HG03139 (cell line): ENCODE results near the gene PRRT1.

ENCODE experiments used
- ATAC-seq: cut with Tn5 transposase; IDR thresholded peaks from one replicate; pipeline ENCODE4 v1.9.1; 2021; ENCODE audit not compliant: unreplicated experiment

PRRT1 gene

DNA sequence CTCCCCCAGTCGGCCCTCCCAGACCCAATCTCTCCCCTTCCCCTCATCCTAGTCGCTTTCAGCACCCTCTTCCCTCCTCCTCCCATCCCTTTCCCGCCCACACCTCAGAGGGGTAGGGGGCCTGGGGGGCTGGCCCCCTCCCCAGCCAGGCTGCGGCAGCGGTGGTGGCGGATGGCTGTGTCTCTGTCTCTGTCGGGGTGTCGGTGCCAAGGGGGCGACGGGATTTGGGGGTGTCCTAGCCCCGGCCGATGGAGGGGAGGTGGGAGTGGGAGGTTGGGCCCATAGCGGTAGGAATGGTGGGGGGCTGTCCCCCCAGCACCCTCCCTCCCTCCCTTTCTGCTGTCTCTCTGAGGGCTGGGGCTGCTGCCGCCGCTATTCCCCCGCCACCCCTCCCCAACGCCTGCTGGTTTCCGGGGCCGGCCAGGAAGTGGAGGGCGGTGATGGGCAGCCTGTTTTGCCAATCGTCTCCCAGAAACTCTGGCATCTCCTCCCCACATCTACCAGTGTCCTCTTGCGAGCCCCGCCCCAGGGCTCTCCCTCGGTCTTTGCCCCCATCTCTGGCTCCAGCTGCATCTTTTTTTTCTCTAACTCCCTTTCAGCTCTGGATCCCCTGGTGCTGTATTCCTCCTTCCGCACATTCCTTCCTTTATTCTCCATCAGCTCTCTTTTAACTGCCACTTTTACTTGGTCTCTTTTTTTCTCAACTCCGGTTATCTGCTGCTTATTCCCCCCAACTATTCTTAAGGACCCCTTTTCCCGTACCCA is 24.2 kb upstream of the PRRT1 start, which contains the start of gene AGPAT1:
AGPAT1 (minus strand) TSS at position 374 of the 765 bp plus-strand sequence. CDS start 4,588 bp downstream, outside the sequence.
- ATAC-seq = peak; percentile 39

DNA sequence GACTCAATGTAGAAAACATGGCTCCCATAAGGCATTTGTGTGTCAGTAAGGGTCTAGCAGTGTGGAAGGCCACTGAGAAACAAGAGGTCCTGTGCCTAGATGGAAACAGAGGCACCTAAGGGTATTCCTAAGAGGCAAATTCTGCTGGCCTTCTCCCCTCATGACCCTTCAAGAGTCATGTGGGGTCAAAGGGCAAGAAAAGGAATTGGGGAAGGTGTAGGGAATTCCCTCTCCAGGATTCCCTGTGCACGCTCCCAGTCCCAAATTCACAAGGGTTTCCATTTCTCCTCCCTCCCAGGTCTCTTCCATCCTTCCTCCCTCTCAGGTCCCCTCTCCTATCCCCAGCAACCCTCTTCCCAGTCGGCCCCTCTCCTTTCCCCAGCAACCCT is 23.6 kb upstream of the PRRT1 start:
- no peak for ATAC-seq

DNA sequence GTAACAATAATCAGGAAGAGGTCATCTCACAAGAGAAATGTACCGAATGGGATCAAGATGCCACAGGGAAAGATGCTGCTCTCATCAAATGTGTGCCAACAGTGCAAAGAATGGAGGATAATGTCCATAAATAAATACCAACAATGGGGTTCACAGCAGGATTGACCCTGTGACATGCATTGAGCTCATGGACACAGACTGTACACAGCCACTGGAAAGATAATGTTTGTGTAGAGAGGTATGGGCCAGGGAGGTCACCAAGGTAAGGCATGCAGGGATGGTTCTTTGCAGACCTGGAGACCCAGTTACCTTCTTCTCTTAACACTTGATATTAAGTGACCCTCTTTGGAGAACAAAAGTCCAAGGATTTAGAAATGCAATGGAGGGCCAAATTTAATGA is 22.7 kb upstream of the PRRT1 start:
- ATAC-seq = no peak

DNA sequence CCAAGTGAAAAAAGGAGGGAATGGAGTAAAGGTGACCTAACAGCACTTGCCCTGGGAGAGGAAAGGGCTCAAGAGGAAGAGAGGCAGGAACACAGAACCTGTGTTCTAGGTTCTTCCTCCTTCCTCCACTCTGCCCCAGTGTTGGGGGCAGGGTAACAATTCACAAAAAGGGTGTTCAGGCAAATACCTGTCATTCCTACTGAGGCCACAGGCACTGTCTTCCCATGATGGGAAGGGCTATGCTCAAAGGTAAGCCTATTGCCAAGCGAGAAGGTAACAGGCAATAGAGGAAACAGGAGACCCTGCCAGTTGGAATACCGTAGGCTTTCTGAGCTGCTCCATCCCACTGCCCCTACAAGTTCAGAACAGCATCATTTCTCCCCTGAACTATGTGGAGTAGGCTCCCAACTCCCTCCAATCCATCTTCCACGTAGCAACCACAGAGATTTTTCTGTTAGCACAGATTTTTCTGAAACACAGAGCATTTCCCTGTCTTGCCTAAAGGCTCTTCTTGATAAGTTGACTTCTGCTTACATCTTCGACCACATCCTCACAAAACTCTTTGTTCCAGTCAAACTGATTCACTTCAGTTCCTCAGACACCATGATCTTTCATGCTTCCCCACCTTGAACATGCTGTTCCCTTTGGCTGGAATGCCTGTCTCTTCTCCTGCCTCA is 21.4 kb upstream of the PRRT1 start:
- ATAC-seq = no peak

DNA sequence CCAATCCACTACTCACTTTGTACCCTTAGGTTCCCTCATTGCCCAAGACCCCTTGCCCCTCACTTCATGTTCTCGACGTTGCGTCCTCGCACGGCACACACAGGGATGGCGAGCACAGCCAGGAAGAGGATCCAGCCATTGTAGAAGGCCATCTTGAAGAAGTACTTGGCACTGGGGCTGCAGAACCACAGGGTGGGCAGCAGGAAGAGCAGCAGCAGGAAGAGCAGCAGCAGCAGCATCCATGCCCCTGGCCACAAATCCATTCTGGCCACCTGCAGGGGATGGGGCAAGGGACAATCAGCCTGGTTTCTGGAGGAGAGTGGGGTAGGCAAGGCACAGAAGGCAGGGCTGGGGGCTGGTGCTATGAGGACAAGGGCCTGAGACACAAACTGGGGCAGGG is 19.5 kb upstream of the PRRT1 start:
- no peak for ATAC-seq

DNA sequence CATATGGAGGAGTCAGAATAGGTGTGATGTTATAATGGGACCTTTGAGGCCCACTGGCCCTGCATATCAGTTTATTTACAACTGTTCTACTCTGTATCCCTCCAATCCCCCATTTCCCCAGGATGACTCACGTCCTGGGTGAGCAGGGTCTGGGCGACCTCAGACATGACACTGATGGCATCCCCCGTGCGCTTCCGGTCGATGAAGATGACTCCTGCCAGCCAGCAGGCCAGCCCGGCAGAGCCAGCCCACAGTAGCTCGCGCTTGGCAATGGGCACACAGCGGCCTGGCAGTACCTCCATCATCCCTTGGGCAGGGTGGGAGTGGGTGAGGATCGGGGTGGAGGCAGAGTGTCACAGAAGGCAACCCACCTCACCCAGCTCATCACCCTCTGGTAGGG is 18.6 kb upstream of the PRRT1 start:
- no peak for ATAC-seq

DNA sequence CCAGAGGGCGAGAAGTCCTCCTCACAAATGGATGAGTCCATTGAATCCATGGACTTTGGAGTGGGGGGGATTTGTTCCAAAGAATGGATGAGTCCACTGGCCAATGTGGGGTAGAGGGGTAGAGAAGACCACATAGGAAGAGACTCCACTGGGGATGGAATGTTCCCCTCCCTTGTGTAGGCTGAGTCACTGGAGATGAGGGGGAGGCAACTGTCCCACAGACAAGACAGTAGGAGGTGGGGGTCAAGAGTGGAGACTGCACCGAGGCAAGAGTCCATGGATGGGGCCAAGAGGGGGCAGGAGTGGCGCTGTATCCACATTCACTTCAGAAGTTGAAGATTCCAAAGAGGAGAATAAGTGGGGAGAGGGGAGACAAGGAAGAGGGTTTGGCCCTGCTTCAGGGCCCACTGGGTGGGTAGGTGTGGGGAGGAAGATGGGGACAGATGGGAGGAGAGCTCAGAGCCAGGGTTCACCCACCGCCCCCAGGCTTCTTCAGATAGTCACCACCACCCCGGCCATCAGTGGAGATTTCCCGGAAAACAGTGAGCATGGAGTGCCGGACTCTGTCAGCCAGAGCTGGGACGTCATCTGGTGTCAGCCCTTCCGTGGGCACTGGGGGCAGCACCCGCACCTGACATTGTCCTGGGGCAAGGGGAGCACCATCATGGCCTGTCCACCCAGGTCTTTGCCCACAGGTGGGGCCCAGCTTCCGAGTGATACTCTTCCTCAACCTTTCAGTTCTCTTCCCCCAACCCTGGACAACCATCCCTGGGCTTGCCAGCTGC is 17.3 kb upstream of the PRRT1 start:
- ATAC-seq = no peak

DNA sequence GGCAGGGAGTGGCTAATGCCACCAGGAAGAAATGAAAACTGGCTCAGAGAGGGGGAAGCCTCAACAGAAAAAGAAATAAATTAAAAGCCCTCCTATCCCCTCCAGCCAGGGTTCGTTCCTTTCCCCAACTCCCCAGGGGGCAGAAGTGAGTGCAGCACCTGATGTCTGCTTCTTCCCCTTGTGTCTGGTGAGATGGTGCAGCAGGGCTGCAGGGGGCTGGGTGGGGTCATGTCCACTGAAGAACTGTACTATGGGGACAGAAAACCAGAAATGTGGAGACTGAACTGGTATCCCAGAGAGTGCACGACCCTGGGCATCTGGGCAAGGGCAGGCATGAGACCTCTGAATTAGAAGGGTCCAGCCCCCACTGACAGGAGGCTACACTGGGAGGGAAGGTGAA is 16.6 kb upstream of the PRRT1 start:
- no peak for ATAC-seq

DNA sequence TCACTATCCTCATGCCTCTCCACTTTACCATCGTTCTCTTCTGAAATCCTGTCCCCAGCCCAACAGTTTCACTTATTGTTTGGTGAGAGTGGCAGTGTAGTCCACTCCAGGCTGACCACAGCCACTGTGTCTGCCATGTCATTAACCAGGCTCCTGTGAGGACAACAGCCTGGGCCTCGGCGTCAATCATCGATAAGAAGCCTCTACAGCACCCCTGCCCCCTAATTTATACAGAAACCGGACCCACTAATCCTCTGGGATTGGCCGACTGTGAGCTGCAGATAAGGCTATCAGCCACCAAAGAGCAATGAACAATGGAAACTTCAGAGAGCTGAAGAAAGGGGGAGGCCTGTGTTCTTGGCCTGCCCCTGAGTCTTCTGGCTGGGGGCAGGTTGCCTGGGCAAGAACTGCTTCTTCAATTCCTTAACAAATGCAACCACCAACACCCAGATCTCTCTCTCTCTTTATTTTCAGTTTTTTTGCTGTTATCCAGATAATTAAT is 16.1 kb upstream of the PRRT1 start:
- ATAC-seq = no peak

DNA sequence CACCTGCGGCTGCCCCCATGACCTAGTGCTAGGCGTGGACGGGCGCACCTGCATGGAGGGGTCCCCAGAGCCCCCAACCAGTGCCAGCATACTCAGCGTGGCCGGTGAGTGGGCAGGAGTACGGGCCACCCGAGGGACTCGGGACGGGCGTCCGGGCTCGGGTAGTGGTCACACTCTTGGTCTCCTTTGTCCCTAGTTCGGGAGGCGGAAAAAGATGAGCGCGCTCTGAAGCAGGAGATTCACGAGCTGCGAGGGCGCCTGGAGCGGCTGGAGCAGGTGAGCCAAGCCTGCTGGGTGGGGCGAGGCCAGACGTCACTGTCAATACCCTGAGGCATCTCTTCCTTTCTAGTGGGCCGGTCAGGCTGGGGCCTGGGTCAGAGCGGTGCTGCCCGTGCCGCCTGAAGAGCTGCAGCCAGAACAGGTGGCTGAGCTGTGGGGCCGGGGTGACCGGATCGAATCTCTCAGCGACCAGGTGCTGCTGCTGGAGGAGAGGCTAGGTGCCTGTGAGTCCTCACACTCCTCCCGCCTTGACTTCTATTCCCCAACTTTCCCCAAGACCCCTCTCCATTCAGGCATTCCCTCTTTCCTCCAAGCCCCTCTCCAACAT is 15.5 kb upstream of the PRRT1 start:
- no peak for ATAC-seq

DNA sequence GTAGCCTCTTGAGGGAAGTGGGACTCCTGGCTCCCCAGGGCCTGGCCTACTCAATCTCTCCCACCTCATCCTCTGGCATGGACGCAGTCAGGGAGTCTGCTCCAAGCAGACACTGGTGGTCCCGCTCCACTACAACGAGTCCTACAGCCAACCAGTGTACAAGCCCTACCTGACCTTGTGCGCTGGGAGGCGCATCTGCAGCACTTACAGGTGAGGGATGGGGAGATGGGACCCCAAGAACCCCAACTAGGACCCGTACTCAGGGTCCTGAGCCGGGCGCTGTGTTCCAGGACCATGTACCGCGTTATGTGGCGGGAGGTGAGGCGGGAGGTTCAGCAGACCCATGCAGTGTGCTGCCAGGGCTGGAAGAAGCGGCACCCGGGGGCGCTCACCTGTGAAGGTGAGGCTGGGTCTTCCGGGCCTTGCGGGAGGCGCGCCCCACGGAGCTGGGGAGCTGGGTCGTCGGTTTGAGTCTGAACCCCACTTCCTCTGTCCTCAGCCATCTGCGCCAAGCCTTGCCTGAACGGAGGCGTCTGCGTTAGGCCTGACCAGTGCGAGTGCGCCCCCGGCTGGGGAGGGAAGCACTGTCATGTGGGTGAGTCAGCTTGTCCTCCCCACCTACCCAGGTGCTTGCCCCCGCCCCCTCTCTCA is 14.8 kb upstream of the PRRT1 start:
- no peak for ATAC-seq

DNA sequence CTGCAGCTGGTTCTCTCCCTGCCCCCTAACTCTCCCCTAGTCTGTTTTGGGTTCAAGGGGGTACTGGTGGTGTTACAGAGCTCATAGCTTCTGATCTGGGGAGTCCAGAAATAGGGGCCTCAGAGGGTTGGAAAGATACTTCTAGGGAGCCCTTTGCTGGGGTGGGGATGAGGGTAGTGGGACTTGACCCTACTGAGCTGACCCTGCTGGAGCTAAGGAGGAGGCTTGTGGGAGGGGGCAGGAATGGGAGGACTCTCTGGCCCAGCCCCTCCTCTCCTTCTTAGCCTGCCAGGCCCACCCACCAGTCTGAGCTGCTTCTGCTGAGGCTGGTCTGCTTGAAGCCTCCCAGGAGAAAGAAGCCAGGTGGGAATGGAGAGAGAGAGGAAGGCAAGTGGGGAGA is 12.6 kb upstream of the PRRT1 start, which contains the start of gene EGFL8:
EGFL8 (plus strand) TSS at position 301 of the 400 bp plus-strand sequence. CDS start 1,571 bp downstream, outside the sequence.
- ATAC-seq = no peak

DNA sequence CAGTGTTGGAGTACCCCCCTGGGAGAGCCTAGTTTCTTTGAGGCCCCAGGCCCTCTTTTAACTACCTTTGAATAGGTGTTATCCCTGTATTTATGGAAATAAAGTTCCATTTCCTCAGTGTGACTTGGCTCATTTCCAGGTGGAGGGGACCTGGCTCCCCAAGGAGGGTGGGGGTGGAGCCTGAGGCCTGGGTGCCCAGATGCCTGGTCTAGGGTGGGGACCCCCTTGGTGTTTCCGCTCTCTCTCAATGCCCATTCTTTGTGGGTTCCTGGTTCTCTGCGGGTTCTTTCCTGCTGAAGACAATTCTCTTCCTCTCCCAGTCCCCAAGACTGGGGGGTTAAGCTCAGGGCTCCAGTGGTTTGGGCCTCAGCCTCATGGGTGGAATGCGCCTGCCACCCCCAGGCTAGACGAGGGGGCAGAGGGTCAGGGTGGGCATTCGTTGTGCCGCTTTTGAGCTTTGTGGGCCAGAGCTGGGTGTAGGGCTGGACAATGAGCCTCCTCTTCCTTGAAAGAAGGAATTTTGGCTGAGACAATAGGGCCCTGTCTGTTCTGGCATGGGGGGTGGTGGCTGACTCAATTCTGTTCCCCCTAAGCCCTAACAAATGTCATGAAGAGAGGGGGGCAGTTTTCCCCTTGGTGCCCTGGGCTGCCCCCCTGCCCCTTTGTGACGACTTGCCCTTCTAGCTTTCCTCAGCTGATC is 12.0 kb upstream of the PRRT1 start:
- ATAC-seq = no peak

DNA sequence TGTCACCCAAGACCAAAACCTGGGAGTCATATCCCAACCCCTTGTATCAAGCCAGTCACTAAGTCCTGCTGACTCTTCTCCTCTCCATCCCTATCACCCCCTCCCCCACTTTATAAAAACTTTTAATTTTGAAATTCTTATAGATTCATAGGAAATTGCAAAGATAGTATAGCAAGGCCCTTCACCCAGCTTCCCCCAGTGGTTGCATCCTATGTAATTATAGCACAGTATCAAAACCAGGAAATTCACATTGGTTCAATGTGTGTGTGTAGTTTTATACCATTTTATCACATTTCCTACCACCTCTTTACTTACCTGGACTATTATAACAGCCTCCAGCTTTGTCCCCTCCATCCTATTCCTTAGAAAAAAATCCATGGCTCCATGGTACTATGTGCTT is 6.3 kb upstream of the PRRT1 start:
- ATAC-seq = no peak

DNA sequence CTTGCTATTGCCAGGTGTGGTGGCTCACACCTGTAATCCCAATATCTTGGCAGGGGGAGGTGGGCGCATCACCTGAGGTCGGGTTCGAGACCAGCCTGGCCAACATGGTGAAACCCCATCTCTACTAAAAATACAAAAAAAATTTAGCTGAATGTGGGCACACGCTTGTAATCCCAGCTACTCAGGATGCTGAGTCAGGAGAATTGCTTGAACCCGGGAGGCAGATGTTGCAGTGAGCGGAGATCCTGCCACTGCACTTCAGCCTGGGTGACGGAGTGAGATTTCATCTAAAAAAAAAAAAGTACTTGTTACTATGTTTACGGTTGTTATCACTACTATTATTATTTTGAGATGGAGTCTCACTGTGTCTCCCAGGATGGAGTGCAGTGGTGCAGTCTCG is 5.2 kb upstream of the PRRT1 start:
- ATAC-seq = no peak

DNA sequence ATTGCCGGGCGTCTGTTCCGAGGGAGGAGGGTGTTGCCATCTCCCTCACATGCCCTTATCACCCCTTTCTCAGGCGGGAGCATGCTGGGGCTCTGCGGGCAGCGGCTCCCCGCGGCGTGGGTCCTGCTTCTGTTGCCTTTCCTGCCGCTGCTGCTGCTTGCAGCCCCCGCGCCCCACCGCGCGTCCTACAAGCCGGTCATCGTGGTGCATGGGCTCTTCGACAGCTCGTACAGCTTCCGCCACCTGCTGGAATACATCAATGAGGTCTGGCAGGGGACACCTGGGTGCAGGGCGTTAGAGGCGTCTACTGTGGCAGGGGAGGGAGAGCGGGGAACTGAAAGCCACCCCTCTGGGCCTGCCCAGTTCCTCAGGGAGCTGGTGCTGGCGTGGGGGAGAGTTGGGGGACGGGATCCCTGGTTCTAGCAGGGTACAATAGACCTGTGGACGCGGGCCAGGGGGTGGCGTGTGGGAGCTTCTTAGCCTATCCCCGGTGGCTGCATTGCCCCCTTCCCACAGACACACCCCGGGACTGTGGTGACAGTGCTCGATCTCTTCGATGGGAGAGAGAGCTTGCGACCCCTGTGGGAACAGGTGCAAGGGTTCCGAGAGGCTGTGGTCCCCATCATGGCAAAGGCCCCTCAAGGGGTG is 2.9 kb upstream of the PRRT1 start:
- ATAC-seq = peak; percentile 74

DNA sequence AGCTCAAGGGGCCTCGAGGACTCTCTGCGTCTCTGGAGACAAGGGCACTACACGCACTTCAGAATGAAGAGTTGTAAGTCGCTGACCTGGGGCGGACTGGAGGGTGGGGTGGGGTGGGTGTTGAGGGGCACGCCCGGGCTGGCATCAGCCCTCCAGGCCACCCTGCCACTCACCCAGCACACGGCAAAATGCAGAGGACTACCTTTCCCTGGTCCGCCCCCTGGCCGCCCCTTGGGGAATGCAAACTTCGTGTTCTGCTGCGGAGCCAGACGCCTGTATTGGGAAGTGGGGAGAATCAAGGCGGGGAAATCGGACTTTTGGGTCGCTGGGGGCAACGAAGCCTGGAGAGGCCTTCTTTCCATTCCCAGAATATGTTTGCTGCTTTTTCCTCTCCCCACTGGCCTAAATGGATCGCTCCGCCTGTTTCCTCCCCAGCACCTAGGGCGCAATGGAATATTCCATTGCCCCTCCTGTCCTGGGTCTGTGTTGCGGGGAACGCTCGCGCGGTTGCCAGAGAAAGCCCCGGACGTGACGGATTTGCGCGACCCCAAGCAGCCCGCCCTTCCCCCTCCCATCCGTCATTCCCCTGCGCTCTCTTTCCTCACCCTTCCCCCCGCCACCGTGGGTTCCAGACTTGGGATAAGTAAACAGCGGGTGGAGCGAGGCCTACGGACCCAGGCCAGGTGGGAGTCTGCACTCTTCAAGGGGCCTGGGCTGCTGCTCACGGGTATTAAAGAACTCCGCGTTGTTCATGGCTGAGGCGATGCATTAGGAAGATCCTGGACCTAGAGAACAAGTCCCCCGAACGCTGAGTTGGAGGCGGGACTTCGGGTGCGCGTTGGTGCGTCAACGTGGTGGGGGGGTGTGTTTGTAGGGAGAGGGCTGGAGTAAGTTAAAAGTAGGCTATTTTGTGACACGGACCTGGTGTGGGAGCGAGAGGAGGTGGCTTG is 2.1 kb upstream of the PRRT1 start, which contains the start of gene PPT2:
PPT2 (plus strand) TSS at position 578 of the 950 bp plus-strand sequence. CDS start 454 bp downstream, outside the sequence.
- no peak for ATAC-seq
